Measurements from ENCODE around the gene NID2. TPM values are rescaled to one million over a fixed set of nuclear protein-coding genes. Genes with fewer than 3 reads are reported as not detected.

Gene NID2
- total and polyA plus RNA-seq, 2 donors (not counting 1 experiment from before 2014, with no cell fraction given): not detected

DNA sequence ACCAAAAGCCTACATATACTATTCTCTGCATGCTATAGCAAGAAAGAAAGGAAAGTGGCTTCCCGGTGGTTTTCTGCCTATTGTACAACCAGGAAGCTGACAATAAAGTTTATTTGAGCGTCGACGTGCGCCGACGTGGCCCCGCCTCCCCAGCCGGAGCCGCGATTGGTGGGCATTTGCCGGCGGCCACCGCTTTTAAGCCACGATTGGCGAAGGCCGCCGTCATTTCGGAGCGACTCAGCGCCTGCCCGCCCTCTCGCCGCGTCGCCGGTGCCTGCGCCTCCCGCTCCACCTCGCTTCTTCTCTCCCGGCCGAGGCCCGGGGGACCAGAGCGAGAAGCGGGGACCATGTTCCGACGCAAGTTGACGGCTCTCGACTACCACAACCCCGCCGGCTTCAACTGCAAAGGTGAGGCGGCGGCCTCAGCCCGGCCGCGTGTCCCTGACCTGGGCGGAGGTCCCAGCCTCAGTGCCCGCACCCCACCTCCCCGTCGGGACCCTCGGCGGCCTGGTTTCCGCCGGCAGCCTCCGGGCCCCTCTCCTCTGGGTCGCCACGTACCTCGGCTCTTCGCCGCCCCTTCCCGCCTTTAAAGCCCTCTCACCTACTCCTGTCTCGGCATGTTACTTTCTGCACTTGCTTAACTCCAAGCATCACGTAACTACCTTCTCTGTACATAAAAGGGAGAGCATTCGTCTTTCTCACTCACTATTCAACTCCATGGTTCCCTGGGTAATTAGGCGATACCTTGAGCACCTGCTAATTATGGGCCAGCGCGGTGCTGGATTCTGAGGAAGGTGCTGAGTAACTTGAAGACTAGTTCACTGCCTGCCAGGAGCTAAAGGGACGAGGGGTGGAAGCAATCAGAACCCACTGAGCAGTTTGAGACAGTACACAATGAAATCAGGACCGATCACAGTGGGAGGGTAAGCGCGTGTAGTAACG, 79.3 kb downstream of the NID2 start, which contains the start of gene RTRAF:
Gene RTRAF, plus strand, starts transcription at position 254 of the 942 bp plus-strand sequence. Its CDS starts 94 bp downstream, at position 348.
- Histone ChIP-seq H3K79me2 (ENCODE audit: control insufficient read depth, insufficient read depth, low read length) (peaks cover 49% of the 10 kb centered on the region), H3K4me1 (ENCODE audit: control insufficient read depth in 2 of 2, insufficient read depth in 2 of 2, low read length in 2 of 2) (peaks cover 15 to 24% of the 10 kb centered on the region in 2 donors), H3K4me2 (replicated peaks; ENCODE audit: low read depth, low read length, poor library complexity, severe bottlenecking) (peak within 1 kb of the TSS; percentile 75), H3K4me3 (ENCODE audit: control extremely low read depth in 1 of 5, extremely low read depth in 1 of 5, insufficient read depth in 1 of 5, low read depth in 2 of 5, low read length in 4 of 5) (peak within 1 kb of the TSS; percentile 72 to 94 (median 77)), H3K36me3 (replicated peaks in 1 of 2; ENCODE audit: control extremely low read depth in 1 of 2, control insufficient read depth in 1 of 2, extremely low read depth in 1 of 2, insufficient read depth in 2 of 2, low read length in 1 of 2) (peaks cover 0 to 22% of the 10 kb centered on the region in 2 experiments), H3K27me3 (replicated peaks in 1 of 4; ENCODE audit: control extremely low read depth in 1 of 4, control insufficient read depth in 3 of 4, insufficient read depth in 4 of 4, low read length in 3 of 4) (no peaks in the 10 kb centered on the region), H3K9me3 (ENCODE audit: control extremely low read depth in 1 of 3, control insufficient read depth in 2 of 3, insufficient read depth in 1 of 3, low read length in 2 of 3) (no peaks in the 10 kb centered on the region), H3K27ac (ENCODE audit: low read length in 2 of 2) (peak within 1 kb of the TSS; percentile 67 to 95), H4K20me1 (ENCODE audit: control insufficient read depth, insufficient read depth, low read length, poor library complexity, severe bottlenecking) (peaks cover 4% of the 10 kb centered on the region), H3K9ac (ENCODE audit: low read length) (peak within 1 kb of the TSS; percentile 95), H2AFZ (ENCODE audit: insufficient read depth, low read depth, low read length, poor library complexity, severe bottlenecking) (peak within 1 kb of the TSS; percentile 87)
- Mint-ChIP-seq H3K27me3 (no peaks in the 10 kb centered on the region), H3K27ac (peak within 1 kb of the TSS; percentile 91), H3K4me1 (peaks cover 34% of the 10 kb centered on the region), H3K4me3 (peak within 1 kb of the TSS; percentile 98), H3K9me3 (ENCODE audit: insufficient read depth) (no peaks in the 10 kb centered on the region)
- intact Hi-C loops (cut with micrococcal nuclease): loop anchor here (1.0 to 10.0 kb wide), 7 partner anchors 122 to 1677 kb away; partner anchors contain the start of genes DMAC2L, FRMD6, GPR137C and L2HGDH
- POLR2A ChIA-PET: no interaction called here
- DNase-seq (peak; percentile 95), ATAC-seq (ENCODE audit: low read depth) (peak; percentile 96)
- TF ChIP-seq EZH2 (IDR thresholded peaks at IDR 0.05; ENCODE audit: borderline replicate concordance, insufficient read depth, low read depth, low read length, poor library complexity, severe bottlenecking): no peak
- TF ChIP-seq, protein P1, sequence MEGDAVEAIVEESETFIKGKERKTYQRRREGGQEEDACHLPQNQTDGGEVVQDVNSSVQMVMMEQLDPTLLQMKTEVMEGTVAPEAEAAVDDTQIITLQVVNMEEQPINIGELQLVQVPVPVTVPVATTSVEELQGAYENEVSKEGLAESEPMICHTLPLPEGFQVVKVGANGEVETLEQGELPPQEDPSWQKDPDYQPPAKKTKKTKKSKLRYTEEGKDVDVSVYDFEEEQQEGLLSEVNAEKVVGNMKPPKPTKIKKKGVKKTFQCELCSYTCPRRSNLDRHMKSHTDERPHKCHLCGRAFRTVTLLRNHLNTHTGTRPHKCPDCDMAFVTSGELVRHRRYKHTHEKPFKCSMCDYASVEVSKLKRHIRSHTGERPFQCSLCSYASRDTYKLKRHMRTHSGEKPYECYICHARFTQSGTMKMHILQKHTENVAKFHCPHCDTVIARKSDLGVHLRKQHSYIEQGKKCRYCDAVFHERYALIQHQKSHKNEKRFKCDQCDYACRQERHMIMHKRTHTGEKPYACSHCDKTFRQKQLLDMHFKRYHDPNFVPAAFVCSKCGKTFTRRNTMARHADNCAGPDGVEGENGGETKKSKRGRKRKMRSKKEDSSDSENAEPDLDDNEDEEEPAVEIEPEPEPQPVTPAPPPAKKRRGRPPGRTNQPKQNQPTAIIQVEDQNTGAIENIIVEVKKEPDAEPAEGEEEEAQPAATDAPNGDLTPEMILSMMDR (IDR thresholded peaks at IDR 0.05): no peak
- CTCF ChIA-PET: no interaction called here
- under 1% methylated on average over 65 of the region's 72 CpGs for WGBS (ENCODE audit: insufficient coverage)

Data from B cell (primary cell).